ENCODE results near the gene FRMD1.

DNA sequence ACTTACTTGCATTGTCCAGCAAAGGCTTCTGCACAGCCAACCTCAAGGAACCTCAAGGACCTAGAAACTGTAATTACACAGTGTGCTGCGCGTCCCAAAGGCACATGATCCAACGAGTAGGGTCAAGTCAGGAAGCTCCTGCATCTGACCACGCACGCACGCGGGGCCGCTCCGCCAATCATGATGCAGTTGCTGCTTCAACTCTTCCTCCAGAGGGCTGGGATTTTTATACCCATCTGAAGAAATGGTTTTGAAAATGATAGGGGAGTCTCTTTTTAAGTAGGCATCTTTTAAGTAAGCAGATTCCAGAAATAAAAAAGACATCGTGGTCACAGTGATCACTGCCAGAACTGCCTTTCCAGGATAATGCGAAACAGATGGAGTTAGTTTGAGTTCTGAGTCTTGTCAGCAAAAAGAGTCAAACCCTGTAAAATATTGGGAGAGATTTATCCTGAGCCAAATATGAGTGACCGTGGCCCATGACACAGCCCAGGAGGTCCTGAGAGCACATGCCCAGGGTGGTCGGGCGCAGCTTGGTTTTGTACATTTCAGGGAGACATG is 47.5 kb downstream of the FRMD1 start:
- no peak for TF ChIP-seq CTCF (IDR thresholded peaks at IDR 0.05; ENCODE audit: low read depth, low read length, poor library complexity, severe bottlenecking)
- TF ChIP-seq EZH2phosphoT487 (IDR thresholded peaks at IDR 0.05; ENCODE audit: borderline replicate concordance, low read length), result no peak

Data from DOHH2 (cell line).